HG02981 (cell line): Measurements from ENCODE around the gene DACH1.

Source experiments
- ATAC-seq: cut with Tn5 transposase; IDR thresholded peaks from one replicate; pipeline ENCODE4 v1.9.1; 2021; ENCODE audit warnings: mild to moderate bottlenecking, moderate library complexity; ENCODE audit not compliant: unreplicated experiment

DACH1 gene

GRCh38 chr13:71499944-71500514 lies 367.0 kb downstream of the DACH1 start:
- ATAC-seq, result no peak

- no peak for ATAC-seq
Measured at GRCh38 chr13:71499235-71499634, 367.8 kb downstream of the DACH1 start.

GRCh38 chr13:71493189-71493588 lies 373.8 kb downstream of the DACH1 start:
- ATAC-seq, result no peak

- ATAC-seq, result no peak
Measured at GRCh38 chr13:71492346-71492871, 374.6 kb downstream of the DACH1 start.

- no peak for ATAC-seq
Measured at GRCh38 chr13:71491010-71491409, 376.0 kb downstream of the DACH1 start.

- no peak for ATAC-seq
Measured at GRCh38 chr13:71489041-71489440, 378.0 kb downstream of the DACH1 start.

- ATAC-seq, result no peak
Measured at GRCh38 chr13:71488201-71488600, 378.8 kb downstream of the DACH1 start.

- no peak for ATAC-seq
Measured at GRCh38 chr13:71485913-71486312, 381.1 kb downstream of the DACH1 start.

GRCh38 chr13:71483733-71484132 lies 383.3 kb downstream of the DACH1 start:
- ATAC-seq, result no peak

- ATAC-seq, result no peak
Measured at GRCh38 chr13:71481501-71481900, 385.5 kb downstream of the DACH1 start.

- no peak for ATAC-seq
Measured at GRCh38 chr13:71481046-71481445, 386.0 kb downstream of the DACH1 start.

GRCh38 chr13:71477735-71478134 lies 389.3 kb downstream of the DACH1 start:
- no peak for ATAC-seq

- ATAC-seq, result no peak
Measured at GRCh38 chr13:71474936-71475335, 392.1 kb downstream of the DACH1 start.

- no peak for ATAC-seq
Measured at GRCh38 chr13:71469626-71470025, 397.4 kb downstream of the DACH1 start.

- ATAC-seq, result no peak
Measured at GRCh38 chr13:71464686-71465085, 402.3 kb downstream of the DACH1 start.

GRCh38 chr13:71461892-71462291 lies 405.1 kb downstream of the DACH1 start:
- ATAC-seq, result no peak

- ATAC-seq, result peak; percentile 60
Measured at GRCh38 chr13:71460211-71460610, 406.8 kb downstream of the DACH1 start.

GRCh38 chr13:71459708-71460107 lies 407.3 kb downstream of the DACH1 start:
- ATAC-seq, result no peak

- no peak for ATAC-seq
Measured at GRCh38 chr13:71457645-71458044, 409.4 kb downstream of the DACH1 start.

- ATAC-seq, result no peak
Measured at GRCh38 chr13:71456136-71456535, 410.9 kb downstream of the DACH1 start.

- ATAC-seq, result no peak
Measured at GRCh38 chr13:71454509-71454908, 412.5 kb downstream of the DACH1 start.

GRCh38 chr13:71448080-71448630 lies 418.8 kb downstream of the DACH1 start:
- no peak for ATAC-seq

GRCh38 chr13:71437704-71438103 lies 429.3 kb downstream of the DACH1 start:
- no peak for ATAC-seq
